GM12878 (cell line): ENCODE results near the gene SEMA4C. TPM values are rescaled to one million over a fixed set of nuclear protein-coding genes. Genes with fewer than 3 reads are reported as not detected.

ENCODE experiments used
- ATAC-seq: fragments of 200-7000 bp; cut with Tn5 transposase; 3 replicates; pipeline ENCODE4 v1.9.1; 2020; ENCODE audit warnings: mild to moderate bottlenecking, moderate library complexity
- BruUV-seq: library from RNA; stranded (reverse); fragments of 400-500 nt; replicated peaks from 2 replicates; lab custom pipeline; 2021; lab: Mats Ljungman, UMichigan
- CTCF ChIA-PET: fragments of 300-600 bp; sonication (Branson Sonifier 250); formaldehyde crosslinking; extraction: SDS; loops from one replicate; lab custom pipeline; 2021; ENCODE audit warnings: inconsistent platforms; lab: Yijun Ruan, JAX
- POLR2A ChIA-PET: fragments of 350-600 bp; formaldehyde crosslinking; extraction: SDS; loops from one replicate; lab custom pipeline; 2021; ENCODE audit warnings: inconsistent platforms; lab: Charles Lee
- RAD21 ChIA-PET: fragments of 300-600 bp; sonication (Branson Sonifier 250); formaldehyde crosslinking; loops from one replicate; lab custom pipeline; 2023; ENCODE audit warnings: antibody characterized with exemption; ENCODE audit not compliant: unreplicated experiment; lab: Charles Lee
- SMC1A ChIA-PET: fragments of 300-600 bp; sonication (Branson Sonifier 250); formaldehyde crosslinking; loops from one replicate; lab custom pipeline; 2023; ENCODE audit not compliant: unreplicated experiment, uncharacterized antibody; lab: Charles Lee
- DNase-seq: peaks from one replicate; pipeline ENCODE4 v3.0.0-alpha.2; 2011; ENCODE audit warnings: low read depth, low spot score
- FAIRE-seq: peaks from 3 replicates; lab custom pipeline; 2011; peaks lifted over from hg19 to GRCh38; lab: Jason Lieb, UNC
- H2AFZ ChIP-seq: 2 replicates; pipeline ENCODE4 v1.6.0; 2011; ENCODE audit warnings: low read depth, low read length, control low read depth; ENCODE audit not compliant: control insufficient read depth
- H3K27ac ChIP-seq: 2 replicates; pipeline ENCODE4 v1.5.1; 2011; ENCODE audit warnings: control low read depth; ENCODE audit not compliant: control insufficient read depth, insufficient read depth
- H3K27me3 ChIP-seq, 2 experiments: replicated peaks in 1 of 2; 2 replicates each; pipeline versions ENCODE4 v1.6.0 to v1.6.1; 2011; ENCODE audit warnings: low read length in 1 of 2; ENCODE audit not compliant: control insufficient read depth in 2 of 2, insufficient read depth in 2 of 2
- H3K36me3 ChIP-seq, 2 experiments: 2 replicates each; pipeline ENCODE4 v1.5.1; 2011; ENCODE audit warnings: low read length in 1 of 2; ENCODE audit not compliant: control insufficient read depth in 2 of 2, insufficient read depth in 2 of 2
- H3K4me1 ChIP-seq: 2 replicates; pipeline ENCODE4 v1.6.1; 2011; ENCODE audit warnings: mild to moderate bottlenecking, low read length, moderate library complexity, mixed read lengths; ENCODE audit not compliant: control insufficient read depth, insufficient read depth
- H3K4me2 ChIP-seq: 2 replicates; pipeline ENCODE4 v1.6.0; 2011; ENCODE audit warnings: control low read depth; ENCODE audit not compliant: control insufficient read depth, insufficient read depth
- H3K4me3 ChIP-seq: fragments of 200-600 bp; sonication (generic); 2 replicates; pipeline ENCODE4 v1.5.1; 2016
- H3K79me2 ChIP-seq: 2 replicates; pipeline ENCODE4 v1.6.0; 2011; ENCODE audit warnings: low read length; ENCODE audit not compliant: control insufficient read depth, insufficient read depth
- H3K9ac ChIP-seq: 2 replicates; pipeline ENCODE4 v1.8.0; 2011; ENCODE audit warnings: low read length, control low read depth, mixed read lengths; ENCODE audit not compliant: control insufficient read depth, insufficient read depth
- H3K9me3 ChIP-seq: replicated peaks from 3 replicates; pipeline ENCODE4 v1.5.1; 2011; ENCODE audit warnings: mild to moderate bottlenecking, low read length; ENCODE audit not compliant: control insufficient read depth, insufficient read depth
- H4K20me1 ChIP-seq: 2 replicates; pipeline ENCODE4 v1.6.0; 2011; ENCODE audit not compliant: control insufficient read depth, insufficient read depth
- EGR1 ChIP-seq, 2 experiments: IDR thresholded peaks; 1 replicate in 1 of 2; 2 replicates in 1 of 2; pipeline ENCODE4 v1.6.1; 2011 to 2012; ENCODE audit warnings: low read depth in 2 of 2, low read length in 2 of 2, borderline replicate concordance in 1 of 2, mild to moderate bottlenecking in 1 of 2, moderate library complexity in 1 of 2
- NR2C2 ChIP-seq: IDR thresholded peaks from 2 replicates; pipeline ENCODE4 v1.6.1; 2011; ENCODE audit warnings: borderline replicate concordance, low read depth; ENCODE audit not compliant: control insufficient read depth, insufficient read length
- RAD21 ChIP-seq: IDR thresholded peaks from 2 replicates; pipeline ENCODE4 v1.6.1; 2011; ENCODE audit warnings: mild to moderate bottlenecking, low read depth, low read length, moderate library complexity; ENCODE audit not compliant: insufficient read depth
- RELA ChIP-seq: fragments of 450-650 bp; IDR thresholded peaks from 2 replicates; pipeline ENCODE4 v1.8.0; 2014; ENCODE audit warnings: borderline replicate concordance; ENCODE audit not compliant: partially characterized antibody
- SMAD1 ChIP-seq: fragments of 450-650 bp; IDR thresholded peaks from 2 replicates; pipeline ENCODE4 v1.6.1; 2018; ENCODE audit warnings: mild to moderate bottlenecking, low read depth; ENCODE audit not compliant: partially characterized antibody
- SMAD5 ChIP-seq: IDR thresholded peaks from 2 replicates; pipeline ENCODE4 v1.6.1; 2016; ENCODE audit warnings: antibody characterized with exemption, low read depth
- SUZ12 ChIP-seq: fragments of 200-600 bp; sonication (generic); IDR thresholded peaks from one replicate; pipeline ENCODE4 v1.6.1; 2018; ENCODE audit warnings: antibody characterized with exemption, mild to moderate bottlenecking; ENCODE audit not compliant: unreplicated experiment
- TARDBP ChIP-seq: IDR thresholded peaks from 2 replicates; pipeline ENCODE4 v1.6.1; 2016; ENCODE audit warnings: borderline replicate concordance
- TCF3 ChIP-seq: IDR thresholded peaks from 2 replicates; pipeline ENCODE4 v1.6.1; 2012; ENCODE audit warnings: low read depth, mild to moderate bottlenecking, low read length, borderline replicate concordance; ENCODE audit not compliant: insufficient read depth
- WGBS: methylation state at CpG from one replicate; pipeline ENCODE4 v1.1.6; 2016; ENCODE audit warnings: low lambda C conversion rate; ENCODE audit not compliant: insufficient replicate concordance, insufficient coverage; ENCODE audit errors: missing lambda C conversion rate; 5-methylcytosine and 5-hydroxymethylcytosine counted together
- in situ Hi-C: fragments of 300-500 bp; cut with MboI; formaldehyde crosslinking; loops from 9 replicates; pipeline ENCODE4 v1.14.3; 2018; ENCODE audit warnings: mixed read lengths
- intact Hi-C: fragments of 100-400 bp; cut with micrococcal nuclease; formaldehyde crosslinking; loops from one replicate; pipeline ENCODE4 v1.14.2; 2022; ENCODE audit not compliant: unreplicated experiment
- polyA plus RNA-seq, 11 experiments: library from polyadenylated mRNA; depleted of rRNA in 4 of 11; unstranded in 6 of 11; stranded (reverse) in 5 of 11; fragments of >200 nt; fragmentation: Nextera tagmentation in 4 of 11; fragmentation: Illumina TruSeq in 1 of 11; extraction: Ambion mirVana in 4 of 11; extraction: Trizol in 1 of 11; gene quantifications; 1 replicate in 1 of 11; 2 replicates in 10 of 11; pipeline versions ENCODE4 v1.2.1 to v1.2.3, GENCODE V29; 2011 to 2016; ENCODE audit warnings: inconsistent platforms in 2 of 11, missing spikeins in 2 of 11, low read depth in 1 of 11
- total RNA-seq, 4 experiments: library from RNA; depleted of rRNA in 3 of 4; stranded (reverse); fragments of >200 nt in 3 of 4; fragmentation: Illumina TruSeq in 1 of 4; extraction: Trizol in 1 of 4; gene quantifications; 2 replicates each; pipeline versions ENCODE4 v1.2.1 to v1.2.3, GENCODE V29; 2013 to 2021
- TF ChIP-seq, protein P1 (sequence below): IDR thresholded peaks from 2 replicates; pipeline ENCODE4 v1.6.1; 2011; ENCODE audit warnings: borderline replicate concordance, low read depth, mild to moderate bottlenecking, moderate library complexity, mixed read lengths, low read length; ENCODE audit not compliant: insufficient read depth; ENCODE audit errors: extremely low read length

The SEMA4C gene
- total and polyA plus RNA-seq, 10 of the 15 experiments (the other 5 are each of a cell fraction or from before 2014, with no cell fraction given): 0.06 to 21.6 (median 6.8) TPM

DNA sequence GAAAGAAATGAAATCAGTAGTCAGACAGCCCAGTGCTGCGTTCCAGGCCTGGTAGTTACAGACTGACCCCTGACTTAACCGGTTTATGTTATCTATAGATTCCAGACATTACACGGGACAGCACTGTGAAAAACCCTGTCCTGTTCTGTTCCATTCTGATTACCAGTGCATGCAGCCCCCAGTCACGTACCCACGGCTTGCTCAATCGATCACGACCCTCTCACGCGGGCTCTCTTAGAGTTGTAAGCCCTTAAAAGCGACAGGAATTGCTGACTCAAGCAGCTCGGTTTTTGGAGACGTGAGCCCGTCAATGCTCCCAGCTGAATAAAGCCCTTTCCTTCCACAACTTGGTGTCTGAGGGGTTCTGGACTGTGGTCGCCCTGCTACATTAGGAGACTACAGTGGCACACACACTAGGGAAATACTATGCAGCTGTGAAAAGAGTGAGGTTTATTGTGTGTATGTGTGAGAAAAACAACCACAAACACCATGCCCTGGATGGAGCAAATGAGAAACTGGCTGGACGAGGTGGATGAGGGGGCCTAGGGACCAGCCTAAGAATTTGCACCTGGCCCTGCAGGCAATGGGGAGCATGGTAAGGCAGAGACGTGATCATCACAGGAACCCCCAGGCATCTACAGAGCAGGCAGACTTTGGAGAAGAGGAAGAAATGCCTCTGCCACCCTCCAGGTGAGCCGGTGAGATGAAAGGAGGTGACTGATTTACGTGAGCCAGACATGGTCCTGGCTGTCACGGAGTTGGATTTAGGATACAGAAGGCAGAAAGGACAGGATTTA lies 49.1 kb upstream of the SEMA4C start:
- Histone ChIP-seq H3K9me3 (peaks cover 3% of the 10 kb centered on the region; the same call in 2 of the 3 replicates), H4K20me1 (no peaks in the 10 kb centered on the region), H3K4me1 (peaks cover 3% of the 10 kb centered on the region), H3K9ac (no peak overlapping the region), H2AFZ (no peak overlapping the region), H3K79me2 (no peaks in the 10 kb centered on the region), H3K27me3 (no peaks in the 10 kb centered on the region; a peak in 3 of 4 replicates), H3K36me3 (no peaks in the 10 kb centered on the region), H3K4me3 (no peak overlapping the region), H3K27ac (no peak overlapping the region), H3K4me2 (no peak overlapping the region)
- WGBS: 43% methylated on average over 19 of the region's 19 CpGs
- in situ Hi-C loops (no loop called here), intact Hi-C loops (no loop called here)
- ChIA-PET POLR2A (no interaction called here), CTCF (no interaction called here), SMC1A (no interaction called here), RAD21 (no interaction called here)
- no peak for TF ChIP-seq RELA
- TF ChIP-seq SMAD5: no peak
- TF ChIP-seq EGR1 (IDR thresholded peaks at IDR 0.05; ENCODE audit: borderline replicate concordance in 1 of 2, low read depth in 2 of 2, low read length in 2 of 2): no peak
- no peak for TF ChIP-seq SMAD1
- TF ChIP-seq RAD21: no peak
- TF ChIP-seq TCF3: no peak
- TF ChIP-seq, protein P1, sequence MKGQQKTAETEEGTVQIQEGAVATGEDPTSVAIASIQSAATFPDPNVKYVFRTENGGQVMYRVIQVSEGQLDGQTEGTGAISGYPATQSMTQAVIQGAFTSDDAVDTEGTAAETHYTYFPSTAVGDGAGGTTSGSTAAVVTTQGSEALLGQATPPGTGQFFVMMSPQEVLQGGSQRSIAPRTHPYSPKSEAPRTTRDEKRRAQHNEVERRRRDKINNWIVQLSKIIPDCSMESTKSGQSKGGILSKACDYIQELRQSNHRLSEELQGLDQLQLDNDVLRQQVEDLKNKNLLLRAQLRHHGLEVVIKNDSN: no peak
- TF ChIP-seq NR2C2: no peak
- TF ChIP-seq TARDBP: no peak
- no peak for TF ChIP-seq SUZ12
- DNase-seq (no peak), ATAC-seq (no peak), FAIRE-seq (no peak)
- BruUV-seq: no TSS peak
